ENCODE results near the gene PRKCA.

PRKCA gene

GRCh38 chr17:66299711-66300110 is 2.7 kb upstream of the PRKCA start:
- no peak for DNase-seq
- H3K36me3 ChIP-seq: no peaks in the 10 kb centered on the region
- no peaks in the 10 kb centered on the region for H3K9me3 ChIP-seq
- peaks cover 7% of the 10 kb centered on the region for H3K27me3 ChIP-seq
- no peak for TF ChIP-seq CTCF (IDR thresholded peaks at IDR 0.05; ENCODE audit: low read depth, low read length)
- H3K4me1 ChIP-seq: peaks cover 9% of the 10 kb centered on the region; the same call in 1 of the 2 replicates
- H3K4me3 ChIP-seq (ENCODE audit: low read depth, low read length): no peak overlapping the region

GRCh38 chr17:66300956-66301355 is 1.5 kb upstream of the PRKCA start:
- H3K4me3 ChIP-seq (ENCODE audit: low read depth, low read length): no peak overlapping the region

GRCh38 chr17:66301367-66301863 is 998 bp upstream of the PRKCA start:
- no peak for TF ChIP-seq CTCF (IDR thresholded peaks at IDR 0.05; ENCODE audit: low read depth, low read length)
- Histone ChIP-seq H3K36me3 (no peaks in the 10 kb centered on the region), H3K9me3 (no peaks in the 10 kb centered on the region), H3K4me1 (peaks cover 9% of the 10 kb centered on the region; the same call in 1 of the 2 replicates), H3K27me3 (peaks cover 7% of the 10 kb centered on the region), H3K4me3 (ENCODE audit: low read depth, low read length) (peak overlapping the region; percentile 72)
- no peak for DNase-seq

More at GRCh38 chr17:66300956-66301355, 1.5 kb upstream of the PRKCA start:
- peaks cover 9% of the 10 kb centered on the region; the same call in 1 of the 2 replicates for H3K4me1 ChIP-seq
- no peaks in the 10 kb centered on the region for H3K9me3 ChIP-seq
- peaks cover 7% of the 10 kb centered on the region for H3K27me3 ChIP-seq
- no peak for TF ChIP-seq CTCF (IDR thresholded peaks at IDR 0.05; ENCODE audit: low read depth, low read length)
- DNase-seq: no peak
- H3K36me3 ChIP-seq: no peaks in the 10 kb centered on the region

- peaks cover 9% of the 10 kb centered on the region; the same call in 1 of the 2 replicates for H3K4me1 ChIP-seq
- TF ChIP-seq CTCF (IDR thresholded peaks at IDR 0.05; ENCODE audit: low read depth, low read length): no peak
- DNase-seq: peak; percentile 63
- H3K4me3 ChIP-seq (ENCODE audit: low read depth, low read length): peak overlapping the region; percentile 76
- H3K27me3 ChIP-seq: peaks cover 7% of the 10 kb centered on the region
- no peaks in the 10 kb centered on the region for H3K36me3 ChIP-seq
- no peaks in the 10 kb centered on the region for H3K9me3 ChIP-seq
Measured at GRCh38 chr17:66302761-66303626, 581 bp downstream of the PRKCA start.

GRCh38 chr17:66304304-66305174 is 2.1 kb downstream of the PRKCA start:
- H3K27me3 ChIP-seq: peaks cover 7% of the 10 kb centered on the region
- no peak; the same call in 1 of the 2 replicates for TF ChIP-seq CTCF (IDR thresholded peaks at IDR 0.05; ENCODE audit: low read depth, low read length)
- no peaks in the 10 kb centered on the region for H3K36me3 ChIP-seq
- peaks cover 9% of the 10 kb centered on the region; the same call in 1 of the 2 replicates for H3K4me1 ChIP-seq
- no peak for DNase-seq
- peak overlapping the region; percentile 32 for H3K4me3 ChIP-seq (ENCODE audit: low read depth, low read length)
- no peaks in the 10 kb centered on the region for H3K9me3 ChIP-seq
